HTERT RPE-1 (cell line): ENCODE data around the gene PRPF18.
"Not testable (repeated sequence)": the region's sequence is repeated elsewhere in the genome, so short reads cannot be mapped to it uniquely, and the experiment has no call there.

Experiments used
- in situ Hi-C: fragments of 300-500 bp; cut with MboI; formaldehyde crosslinking; loops from 4 replicates; pipeline ENCODE4 v1.14.3; 2020; ENCODE audit warnings: low sequenced_read_pairs

PRPF18 gene

GRCh38 chr10:13586676-13587355, at the start of gene PRPF18:
TSS of gene PRPF18 (plus strand) at chr10:13586965. CDS start at chr10:13587087, 122 bp downstream.
- in situ Hi-C loops: no loop called here

GRCh38 chr10:13537985-13538384, 48.8 kb upstream of the PRPF18 start:
- in situ Hi-C loops: not testable (repeated sequence)

- in situ Hi-C loops: no loop called here
These were observed 44.2 kb upstream of the PRPF18 start for GRCh38 chr10:13542533-13542932.

GRCh38 chr10:13550802-13551201, 36.0 kb upstream of the PRPF18 start:
- in situ Hi-C loops: no loop called here

GRCh38 chr10:13555884-13556510, 30.8 kb upstream of the PRPF18 start:
- in situ Hi-C loops: no loop called here

GRCh38 chr10:13559124-13559700, 27.6 kb upstream of the PRPF18 start:
- in situ Hi-C loops: no loop called here

- in situ Hi-C loops: no loop called here
These were observed 26.2 kb upstream of the PRPF18 start for GRCh38 chr10:13560597-13560996.

- in situ Hi-C loops: no loop called here
These were observed 23.0 kb upstream of the PRPF18 start for GRCh38 chr10:13563481-13564445.

GRCh38 chr10:13564576-13564975, 22.2 kb upstream of the PRPF18 start:
- in situ Hi-C loops: no loop called here

- in situ Hi-C loops: no loop called here
These were observed 19.7 kb upstream of the PRPF18 start for GRCh38 chr10:13567030-13567429.

GRCh38 chr10:13571541-13571940, 15.2 kb upstream of the PRPF18 start:
- in situ Hi-C loops: no loop called here

- in situ Hi-C loops: no loop called here
These were observed 12.8 kb upstream of the PRPF18 start for GRCh38 chr10:13573960-13574359.

- in situ Hi-C loops: no loop called here
These were observed 1.5 kb upstream of the PRPF18 start for GRCh38 chr10:13585195-13585751.

- in situ Hi-C loops: no loop called here
These were observed 822 bp upstream of the PRPF18 start for GRCh38 chr10:13585943-13586342.

- in situ Hi-C loops: no loop called here
These were observed 626 bp downstream of the PRPF18 start for GRCh38 chr10:13587391-13587790.

- in situ Hi-C loops: no loop called here
These were observed 2.6 kb downstream of the PRPF18 start for GRCh38 chr10:13589316-13589715.

GRCh38 chr10:13590886-13591285, 4.1 kb downstream of the PRPF18 start:
- in situ Hi-C loops: no loop called here

- in situ Hi-C loops: no loop called here
These were observed 5.5 kb downstream of the PRPF18 start for GRCh38 chr10:13592306-13592705.

GRCh38 chr10:13593535-13593934, 6.8 kb downstream of the PRPF18 start:
- in situ Hi-C loops: no loop called here

- in situ Hi-C loops: no loop called here
These were observed 7.9 kb downstream of the PRPF18 start for GRCh38 chr10:13594641-13595040.

GRCh38 chr10:13597909-13598308, 11.1 kb downstream of the PRPF18 start:
- in situ Hi-C loops: no loop called here
